A673 (cell line): ENCODE measurements around the gene KCTD3. TPM values are rescaled to one million over a fixed set of nuclear protein-coding genes. Genes with fewer than 3 reads are reported as not detected.

Experiments
- BruUV-seq: library from RNA; stranded (reverse); fragments of 400-500 nt; replicated peaks from 2 replicates; lab custom pipeline; 2021; lab: Mats Ljungman, UMichigan
- CTCF ChIA-PET: fragments of 300-600 bp; sonication (Branson Sonifier 250); formaldehyde crosslinking; loops from one replicate; lab custom pipeline; 2022; ENCODE audit warnings: antibody characterized with exemption; lab: Charles Lee
- POLR2A ChIA-PET: fragments of 300-600 bp; sonication (Branson Sonifier 250); formaldehyde crosslinking; loops from one replicate; lab custom pipeline; 2022; ENCODE audit warnings: antibody characterized with exemption; ENCODE audit not compliant: low non-redundant PET; lab: Charles Lee
- DNase-seq: peaks from one replicate; pipeline ENCODE4 v3.0.0-alpha.2; 2015; ENCODE audit warnings: low spot score
- H3K27ac ChIP-seq: fragments of 200-600 bp; sonication (generic); 2 replicates; pipeline ENCODE4 v1.5.1; 2016; ENCODE audit warnings: mixed run types, low read depth, mild to moderate bottlenecking, mixed read lengths, antibody characterized with exemption, low read length; ENCODE audit not compliant: poor library complexity, severe bottlenecking
- H3K27me3 ChIP-seq: fragments of 200-600 bp; sonication (generic); replicated peaks from 2 replicates; pipeline ENCODE4 v1.6.1; 2017; ENCODE audit warnings: mixed run types, low read depth, mild to moderate bottlenecking, mixed read lengths, antibody characterized with exemption, low read length; ENCODE audit not compliant: insufficient read depth, poor library complexity
- H3K36me3 ChIP-seq: fragments of 200-600 bp; sonication (generic); 2 replicates; pipeline ENCODE4 v1.6.1; 2016; ENCODE audit warnings: mixed run types, mild to moderate bottlenecking, mixed read lengths, antibody characterized with exemption, low read length; ENCODE audit not compliant: insufficient read depth, poor library complexity, severe bottlenecking
- H3K4me1 ChIP-seq: fragments of 200-600 bp; sonication (generic); 2 replicates; pipeline ENCODE4 v1.6.1; 2017; ENCODE audit warnings: mixed run types, mild to moderate bottlenecking, mixed read lengths, antibody characterized with exemption, low read length; ENCODE audit not compliant: insufficient read depth, poor library complexity, severe bottlenecking
- H3K4me3 ChIP-seq: fragments of 200-600 bp; sonication (generic); 2 replicates; pipeline ENCODE4 v1.5.1; 2016; ENCODE audit warnings: low read depth, mixed run types, mild to moderate bottlenecking, mixed read lengths, low read length; ENCODE audit not compliant: poor library complexity, severe bottlenecking
- H3K9me3 ChIP-seq: fragments of 200-600 bp; sonication (generic); 2 replicates; pipeline ENCODE4 v1.6.1; 2016; ENCODE audit warnings: mixed run types, low read depth, mild to moderate bottlenecking, mixed read lengths, antibody characterized with exemption, low read length; ENCODE audit not compliant: poor library complexity, severe bottlenecking
- CTCF ChIP-seq: fragments of 300-800, 200-600 bp; sonication (generic); conservative IDR thresholded peaks from 2 replicates; pipeline ENCODE4 v1.5.1; 2017; ENCODE audit warnings: low read depth, mild to moderate bottlenecking, antibody characterized with exemption, low read length, moderate library complexity, mixed read lengths
- EZH2 ChIP-seq: fragments of 200-600 bp; sonication (generic); IDR thresholded peaks from 2 replicates; pipeline ENCODE4 v1.6.1; 2017; ENCODE audit warnings: borderline replicate concordance, low read depth, mild to moderate bottlenecking, mixed read lengths, antibody characterized with exemption, low read length; ENCODE audit not compliant: poor library complexity, severe bottlenecking
- intact Hi-C: fragments of 100-400 bp; cut with micrococcal nuclease; formaldehyde crosslinking; loops from one replicate; pipeline ENCODE4 v1.10.0; 2022; ENCODE audit not compliant: unreplicated experiment
- total RNA-seq: library from RNA; stranded (reverse); gene quantifications from 2 replicates; pipeline ENCODE4 v1.2.3, GENCODE V29; 2021

The KCTD3 gene
- total RNA-seq, 1 experiment from 2014 or later: 10.8 TPM

DNA sequence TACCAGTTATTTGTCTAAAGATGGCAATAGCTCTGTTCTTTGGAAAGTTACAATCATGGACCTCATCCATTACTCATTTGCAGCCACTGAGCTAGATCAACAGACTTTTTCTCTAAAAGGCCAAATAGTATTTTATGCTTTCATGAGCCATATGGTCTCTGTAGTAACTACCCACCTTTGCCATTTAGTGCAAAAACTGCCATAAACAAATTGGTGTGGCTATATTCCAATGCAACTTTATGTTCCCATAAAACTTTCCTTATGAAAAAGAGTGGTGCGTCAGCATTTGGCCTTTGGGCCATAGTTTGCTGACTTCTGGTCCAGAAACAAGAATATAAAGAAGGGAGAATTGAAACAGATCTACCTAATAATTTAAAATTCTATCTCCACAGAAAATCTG lies 20.1 kb upstream of the KCTD3 start:
- no peak for DNase-seq
- no peak overlapping the region for H3K27ac ChIP-seq
- BruUV-seq: no TSS peak
- no peak for TF ChIP-seq CTCF
- TF ChIP-seq EZH2: no peak
- H3K4me3 ChIP-seq: no peak overlapping the region
- CTCF ChIA-PET: no interaction called here
- H3K36me3 ChIP-seq: no peaks in the 10 kb centered on the region
- peaks cover 13% of the 10 kb centered on the region for H3K27me3 ChIP-seq
- intact Hi-C loops: no loop called here
- POLR2A ChIA-PET: no interaction called here
- H3K4me1 ChIP-seq: no peaks in the 10 kb centered on the region
- H3K9me3 ChIP-seq: peaks cover 5% of the 10 kb centered on the region

- Histone ChIP-seq H3K27ac (no peak overlapping the region), H3K27me3 (peaks cover 26% of the 10 kb centered on the region), H3K4me3 (no peak overlapping the region), H3K36me3 (no peaks in the 10 kb centered on the region), H3K9me3 (no peaks in the 10 kb centered on the region), H3K4me1 (no peaks in the 10 kb centered on the region)
- intact Hi-C loops: no loop called here
- DNase-seq: no peak
- ChIA-PET POLR2A (no interaction called here), CTCF (no interaction called here)
- no TSS peak for BruUV-seq
- TF ChIP-seq CTCF (no peak), EZH2 (no peak)
These were observed 15.3 kb upstream of the KCTD3 start for GRCh38 chr1:215551806-215552205.

DNA sequence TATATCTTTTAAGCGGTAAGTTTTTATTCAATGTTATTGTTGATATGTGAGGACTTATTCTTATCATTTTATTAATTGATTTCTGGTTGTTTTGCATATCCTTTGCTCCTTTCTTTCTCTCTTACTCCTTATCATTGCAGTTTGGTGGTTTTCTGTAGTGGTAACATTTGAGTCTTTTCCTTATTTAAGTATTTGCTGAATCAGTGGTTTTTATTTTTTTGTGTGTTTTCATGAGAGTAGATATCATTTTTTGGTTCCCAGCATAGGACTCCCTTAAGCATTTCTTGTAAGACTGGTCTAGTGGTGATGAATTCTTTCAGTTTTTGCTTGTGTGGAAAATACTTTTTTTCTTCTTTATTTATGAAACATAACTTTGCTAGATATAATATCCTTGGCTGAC lies 12.2 kb upstream of the KCTD3 start:
- H3K4me3 ChIP-seq: no peak overlapping the region
- no peaks in the 10 kb centered on the region for H3K36me3 ChIP-seq
- H3K4me1 ChIP-seq: no peaks in the 10 kb centered on the region
- intact Hi-C loops: no loop called here
- no peak for DNase-seq
- no peaks in the 10 kb centered on the region for H3K9me3 ChIP-seq
- no TSS peak for BruUV-seq
- H3K27me3 ChIP-seq: peaks cover 42% of the 10 kb centered on the region
- no peak for TF ChIP-seq CTCF
- TF ChIP-seq EZH2: no peak
- no peak overlapping the region for H3K27ac ChIP-seq
- ChIA-PET POLR2A (no interaction called here), CTCF (no interaction called here)
